Astrocyte of the spinal cord (primary cell): ENCODE measurements around the gene ZNF217.
"Not testable (repeated sequence)": the region's sequence is repeated elsewhere in the genome, so short reads cannot be mapped to it uniquely, and the experiment has no call there.

Source experiments
- DNase-seq: peaks from one replicate; pipeline ENCODE4 v3.0.0; 2011; ENCODE audit warnings: low read depth, low spot score
- H3K4me3 ChIP-seq: 2 replicates; pipeline ENCODE4 v1.5.1; 2011; ENCODE audit warnings: low read depth, mild to moderate bottlenecking, low read length, moderate library complexity
- in situ Hi-C: cut with HindIII; loops from 2 replicates; pipeline ENCODE4 v1.10.0; 2017; ENCODE audit warnings: low sequenced_read_pairs
- TF ChIP-seq, protein P1 (sequence below): IDR thresholded peaks from 2 replicates; pipeline ENCODE4 v1.5.1; 2012; ENCODE audit warnings: low read depth, mild to moderate bottlenecking, low read length, inconsistent platforms

The ZNF217 gene

GRCh38 chr20:53599044-53599362 is 5.4 kb upstream of the ZNF217 start:
- TF ChIP-seq, protein P1, sequence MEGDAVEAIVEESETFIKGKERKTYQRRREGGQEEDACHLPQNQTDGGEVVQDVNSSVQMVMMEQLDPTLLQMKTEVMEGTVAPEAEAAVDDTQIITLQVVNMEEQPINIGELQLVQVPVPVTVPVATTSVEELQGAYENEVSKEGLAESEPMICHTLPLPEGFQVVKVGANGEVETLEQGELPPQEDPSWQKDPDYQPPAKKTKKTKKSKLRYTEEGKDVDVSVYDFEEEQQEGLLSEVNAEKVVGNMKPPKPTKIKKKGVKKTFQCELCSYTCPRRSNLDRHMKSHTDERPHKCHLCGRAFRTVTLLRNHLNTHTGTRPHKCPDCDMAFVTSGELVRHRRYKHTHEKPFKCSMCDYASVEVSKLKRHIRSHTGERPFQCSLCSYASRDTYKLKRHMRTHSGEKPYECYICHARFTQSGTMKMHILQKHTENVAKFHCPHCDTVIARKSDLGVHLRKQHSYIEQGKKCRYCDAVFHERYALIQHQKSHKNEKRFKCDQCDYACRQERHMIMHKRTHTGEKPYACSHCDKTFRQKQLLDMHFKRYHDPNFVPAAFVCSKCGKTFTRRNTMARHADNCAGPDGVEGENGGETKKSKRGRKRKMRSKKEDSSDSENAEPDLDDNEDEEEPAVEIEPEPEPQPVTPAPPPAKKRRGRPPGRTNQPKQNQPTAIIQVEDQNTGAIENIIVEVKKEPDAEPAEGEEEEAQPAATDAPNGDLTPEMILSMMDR, result no peak
- DNase-seq, result no peak
- in situ Hi-C loops, result no loop called here
- H3K4me3 ChIP-seq, result no peak overlapping the region

DNA sequence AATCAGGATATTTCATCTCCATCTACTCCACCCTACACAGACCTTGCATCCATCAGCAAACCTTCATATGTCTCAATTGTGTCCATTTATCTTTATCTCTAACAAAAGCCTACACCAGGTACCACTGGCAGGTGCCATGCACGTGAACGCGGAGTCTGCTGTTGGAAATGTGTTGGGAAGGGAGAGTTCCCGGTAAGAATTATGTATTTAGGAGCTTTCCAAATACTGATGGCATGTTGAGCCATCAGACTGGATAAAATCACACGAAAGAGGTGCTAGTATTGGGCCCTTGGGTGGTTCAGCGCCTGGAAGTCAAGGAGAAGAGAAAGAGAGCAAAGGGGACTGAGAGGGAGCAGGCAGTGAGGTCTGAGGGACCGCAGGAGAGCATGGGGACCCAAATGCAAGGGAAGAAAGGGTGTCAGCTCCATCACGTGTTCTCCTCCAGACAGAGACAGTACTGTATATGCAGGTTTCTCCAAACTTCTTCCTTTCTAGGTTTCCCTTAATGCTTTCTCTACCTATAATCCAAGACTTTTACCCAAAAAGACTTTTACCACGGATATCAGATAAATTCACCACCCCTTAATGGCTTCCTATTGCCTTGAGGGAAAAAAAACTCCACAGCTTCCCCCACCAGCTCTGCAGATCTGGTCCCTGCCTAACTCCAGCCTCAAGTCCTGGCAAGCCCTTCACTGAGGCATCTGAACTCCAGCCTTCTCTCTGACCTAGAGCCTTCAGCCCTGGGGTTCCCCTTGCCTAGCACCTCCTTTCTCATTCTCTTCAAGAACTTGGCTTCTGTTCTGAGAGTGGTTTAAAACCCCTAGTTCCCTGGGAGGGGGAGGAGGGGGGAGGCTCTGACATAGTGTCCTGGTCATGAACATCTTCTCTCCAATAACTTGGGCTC is 4.8 kb upstream of the ZNF217 start:
- in situ Hi-C loops, result no loop called here
- no peak overlapping the region for H3K4me3 ChIP-seq
- DNase-seq, result no peak
- TF ChIP-seq, protein P1, result no peak

DNA sequence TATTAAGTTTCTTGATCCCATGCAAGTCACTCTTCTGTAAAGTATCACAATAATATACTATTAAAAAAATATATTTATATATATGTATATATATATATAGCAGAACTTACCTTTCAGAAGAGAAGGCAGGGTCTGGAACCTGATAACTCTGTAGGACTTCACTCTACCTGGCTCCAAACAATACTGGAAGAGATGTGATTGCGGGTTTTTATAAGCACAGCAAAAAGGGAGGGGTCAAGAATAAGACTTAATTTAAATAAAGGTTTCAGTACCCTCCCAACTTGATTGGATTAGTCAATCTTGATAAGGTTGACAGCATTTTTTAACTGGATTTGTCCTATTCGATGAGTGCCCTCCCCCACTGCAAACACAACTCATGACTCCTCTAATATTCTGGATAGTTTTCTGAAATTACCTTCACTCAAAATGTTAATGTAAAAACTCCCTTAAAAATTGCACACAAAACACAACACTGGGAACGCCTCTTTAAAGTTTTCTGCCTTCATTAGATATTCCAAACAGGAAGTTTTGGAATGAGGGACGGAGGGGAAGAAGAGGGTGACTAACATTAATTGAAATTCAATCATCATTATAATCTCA is 4.0 kb upstream of the ZNF217 start:
- in situ Hi-C loops, result no loop called here
- DNase-seq, result no peak
- no peak overlapping the region for H3K4me3 ChIP-seq
- TF ChIP-seq, protein P1, result no peak

GRCh38 chr20:53597030-53597482 is 3.4 kb upstream of the ZNF217 start:
- no peak overlapping the region for H3K4me3 ChIP-seq
- in situ Hi-C loops, result no loop called here
- no peak for DNase-seq
- TF ChIP-seq, protein P1, result no peak

DNA sequence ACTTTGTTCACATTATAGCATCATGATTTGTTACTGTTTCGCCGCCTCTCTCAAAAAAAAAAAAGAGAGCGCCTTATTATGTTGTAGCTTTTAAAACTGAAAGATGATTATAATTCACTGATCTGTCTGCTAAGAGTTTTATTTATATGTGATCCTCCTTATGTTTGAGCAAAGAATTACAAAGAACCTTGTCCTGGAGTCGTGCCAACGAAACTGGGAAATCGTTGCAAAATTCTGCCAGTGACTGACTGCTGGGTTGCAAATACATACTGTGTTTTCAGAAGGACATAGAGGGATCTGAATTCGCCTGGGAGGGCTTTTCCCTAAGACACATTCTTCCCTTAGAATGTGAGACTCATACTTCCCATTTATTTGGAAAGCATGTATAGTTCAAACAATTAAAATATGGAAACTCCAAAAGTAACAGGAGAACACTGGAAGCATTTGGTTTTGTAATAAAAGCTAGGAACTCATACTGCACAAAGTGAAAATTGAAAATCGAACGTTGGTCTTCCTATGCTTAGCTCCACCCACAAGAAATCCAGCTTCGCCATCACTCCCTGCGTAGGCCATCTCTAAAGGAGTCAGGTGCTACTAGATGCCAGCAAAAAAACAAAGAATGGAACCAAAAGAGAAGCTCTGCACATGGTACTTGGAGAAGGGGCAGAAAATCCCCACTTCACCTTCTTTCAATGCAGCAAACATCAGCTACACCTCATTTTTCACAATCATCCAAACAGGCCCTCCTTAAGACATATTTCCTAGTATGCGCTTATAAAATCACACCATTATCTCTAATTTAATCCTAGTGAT is 2.8 kb upstream of the ZNF217 start:
- H3K4me3 ChIP-seq, in situ Hi-C loops: not testable (repeated sequence)
- peak; percentile 10 for DNase-seq

DNA sequence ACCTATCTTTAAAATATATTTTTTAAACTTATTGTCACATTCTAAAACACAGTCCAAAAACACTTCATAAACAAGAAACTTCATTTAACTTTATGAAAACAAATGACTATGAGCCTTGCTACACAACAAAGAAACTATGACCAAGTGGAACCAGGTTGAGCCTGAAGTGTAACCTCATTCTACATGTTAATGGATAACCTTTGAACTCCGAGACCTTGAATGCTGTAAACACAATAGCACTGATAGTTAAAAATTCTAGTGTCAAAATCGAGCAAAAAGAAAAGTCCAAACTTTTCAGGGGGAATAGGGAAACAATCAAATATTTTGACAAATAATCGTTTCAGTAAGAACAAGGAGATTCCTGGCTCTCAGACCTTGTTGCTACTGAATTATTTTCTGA is 2.1 kb upstream of the ZNF217 start:
- in situ Hi-C loops, H3K4me3 ChIP-seq, DNase-seq: not testable (repeated sequence)

- peak; percentile 34 for DNase-seq
Observed at GRCh38 chr20:53595018-53595378, 1.4 kb upstream of the ZNF217 start.

More at GRCh38 chr20:53595018-53595378, 1.4 kb upstream of the ZNF217 start:
- peak overlapping the region; percentile 71 for H3K4me3 ChIP-seq
- in situ Hi-C loops, result no loop called here
- TF ChIP-seq, protein P1, result no peak
